Neural cell (in vitro differentiated cells): ENCODE results near the gene CFDP1. TPM values are rescaled to one million over a fixed set of nuclear protein-coding genes. Genes with fewer than 3 reads are reported as not detected.

Experiments
- H2AFZ ChIP-seq: fragments of 200-600, 300-800 bp; sonication (generic), shearing (Covaris generic); 2 replicates; pipeline ENCODE4 v1.6.0; 2014; ENCODE audit warnings: low read depth, mild to moderate bottlenecking, antibody characterized with exemption, low read length, moderate library complexity
- H3F3A ChIP-seq: fragments of 200-600 bp; shearing (Covaris generic); 2 replicates; pipeline ENCODE4 v1.6.1; 2016; ENCODE audit warnings: mild to moderate bottlenecking, moderate library complexity, mixed read lengths, antibody characterized with exemption, low read length; ENCODE audit not compliant: insufficient read depth, poor library complexity, severe bottlenecking
- H3K27ac ChIP-seq: fragments of 200-600, 300-800 bp; sonication (generic), shearing (Covaris generic); 2 replicates; pipeline ENCODE4 v1.5.1; 2014; ENCODE audit warnings: mild to moderate bottlenecking, low read length, moderate library complexity
- H3K27me3 ChIP-seq: fragments of 300-800, 200-600 bp; sonication (generic), shearing (Covaris generic); 2 replicates; pipeline ENCODE4 v1.6.0; 2014; ENCODE audit warnings: mild to moderate bottlenecking, low read depth, low read length, moderate library complexity; ENCODE audit not compliant: insufficient read depth
- H3K36me3 ChIP-seq: fragments of 300-800, 200-600 bp; sonication (generic), shearing (Covaris generic); 2 replicates; pipeline ENCODE4 v1.5.1; 2014; ENCODE audit warnings: mild to moderate bottlenecking, antibody characterized with exemption, low read length, moderate library complexity; ENCODE audit not compliant: insufficient read depth
- H3K4me2 ChIP-seq: fragments of 300-800, 200-600 bp; sonication (generic), shearing (Covaris generic); 2 replicates; pipeline ENCODE4 v1.6.0; 2014; ENCODE audit warnings: mild to moderate bottlenecking, low read length
- H3K4me3 ChIP-seq: fragments of 300-800, 200-600 bp; sonication (generic), shearing (Covaris generic); 2 replicates; pipeline ENCODE4 v1.5.1; 2014; ENCODE audit warnings: mild to moderate bottlenecking, low read length, moderate library complexity
- H3K79me2 ChIP-seq: fragments of 200-600 bp; shearing (Covaris generic); replicated peaks from 2 replicates; pipeline ENCODE4 v1.6.0; 2014; ENCODE audit warnings: mild to moderate bottlenecking, low read length, moderate library complexity; ENCODE audit not compliant: insufficient read depth
- H3K9ac ChIP-seq: fragments of 300-800, 200-600 bp; sonication (generic), shearing (Covaris generic); 2 replicates; pipeline ENCODE4 v1.6.1; 2016; ENCODE audit warnings: mild to moderate bottlenecking, low read length, mixed read lengths
- H3K9me2 ChIP-seq: fragments of 200-600 bp; shearing (Covaris generic); 2 replicates; pipeline ENCODE4 v1.6.1; 2016; ENCODE audit warnings: mild to moderate bottlenecking, low read length, mixed read lengths; ENCODE audit not compliant: insufficient read depth
- H3K9me3 ChIP-seq: fragments of 200-600, 300-800 bp; sonication (generic), shearing (Covaris generic); 2 replicates; pipeline ENCODE4 v1.6.1; 2016; ENCODE audit warnings: mild to moderate bottlenecking, mixed run types, low read length, moderate library complexity, mixed read lengths
- H4K20me1 ChIP-seq: fragments of 200-600 bp; shearing (Covaris generic); 2 replicates; pipeline ENCODE4 v1.6.1; 2016; ENCODE audit warnings: mild to moderate bottlenecking, mixed run types; ENCODE audit not compliant: insufficient read depth
- EP300 ChIP-seq: fragments of 450-650 bp; conservative IDR thresholded peaks from 2 replicates; pipeline ENCODE4 v1.6.1; 2014; ENCODE audit warnings: antibody characterized with exemption, mild to moderate bottlenecking, moderate library complexity; ENCODE audit not compliant: poor library complexity, severe bottlenecking
- EZH2 ChIP-seq: fragments of 200-600, 300-800 bp; shearing (Covaris generic), sonication (generic); IDR thresholded peaks from 2 replicates; pipeline ENCODE4 v1.6.1; 2014; ENCODE audit warnings: antibody characterized with exemption, low read length, borderline replicate concordance, mild to moderate bottlenecking; ENCODE audit not compliant: insufficient read depth, poor library complexity, severe bottlenecking
- MXI1 ChIP-seq: fragments of 450-650 bp; conservative IDR thresholded peaks from 2 replicates; pipeline ENCODE4 v1.6.1; 2014; ENCODE audit warnings: antibody characterized with exemption, mild to moderate bottlenecking; ENCODE audit not compliant: poor library complexity, severe bottlenecking
- POLR2AphosphoS5 ChIP-seq: IDR thresholded peaks from 2 replicates; pipeline ENCODE4 v1.6.1; 2012
- RAD21 ChIP-seq: fragments of 450-650 bp; conservative IDR thresholded peaks from 2 replicates; pipeline ENCODE4 v1.6.1; 2014; ENCODE audit warnings: antibody characterized with exemption, mild to moderate bottlenecking, moderate library complexity
- SMC3 ChIP-seq: fragments of 450-650 bp; conservative IDR thresholded peaks from 2 replicates; pipeline ENCODE4 v1.6.1; 2014; ENCODE audit warnings: antibody characterized with exemption, mild to moderate bottlenecking, moderate library complexity; ENCODE audit not compliant: poor library complexity
- TAF1 ChIP-seq: IDR thresholded peaks from 2 replicates; pipeline ENCODE4 v1.6.1; 2012; ENCODE audit warnings: low read depth
- polyA plus RNA-seq: library from polyadenylated mRNA; depleted of rRNA; stranded (reverse); fragments of >200 nt; gene quantifications from 2 replicates; pipeline ENCODE4 v1.2.3, GENCODE V29; 2014
- TF ChIP-seq, protein P1 (sequence below): fragments of 450-650 bp; IDR thresholded peaks from 2 replicates; pipeline ENCODE4 v1.5.1; 2014; ENCODE audit warnings: antibody characterized with exemption, mild to moderate bottlenecking, moderate library complexity; ENCODE audit not compliant: poor library complexity, severe bottlenecking
- TF ChIP-seq, protein P2 (sequence below): IDR thresholded peaks from 2 replicates; pipeline ENCODE4 v1.6.1; 2012; ENCODE audit warnings: borderline replicate concordance

Gene CFDP1
- polyA plus RNA-seq, 1 donor from 2014 or later, result 201 TPM

DNA sequence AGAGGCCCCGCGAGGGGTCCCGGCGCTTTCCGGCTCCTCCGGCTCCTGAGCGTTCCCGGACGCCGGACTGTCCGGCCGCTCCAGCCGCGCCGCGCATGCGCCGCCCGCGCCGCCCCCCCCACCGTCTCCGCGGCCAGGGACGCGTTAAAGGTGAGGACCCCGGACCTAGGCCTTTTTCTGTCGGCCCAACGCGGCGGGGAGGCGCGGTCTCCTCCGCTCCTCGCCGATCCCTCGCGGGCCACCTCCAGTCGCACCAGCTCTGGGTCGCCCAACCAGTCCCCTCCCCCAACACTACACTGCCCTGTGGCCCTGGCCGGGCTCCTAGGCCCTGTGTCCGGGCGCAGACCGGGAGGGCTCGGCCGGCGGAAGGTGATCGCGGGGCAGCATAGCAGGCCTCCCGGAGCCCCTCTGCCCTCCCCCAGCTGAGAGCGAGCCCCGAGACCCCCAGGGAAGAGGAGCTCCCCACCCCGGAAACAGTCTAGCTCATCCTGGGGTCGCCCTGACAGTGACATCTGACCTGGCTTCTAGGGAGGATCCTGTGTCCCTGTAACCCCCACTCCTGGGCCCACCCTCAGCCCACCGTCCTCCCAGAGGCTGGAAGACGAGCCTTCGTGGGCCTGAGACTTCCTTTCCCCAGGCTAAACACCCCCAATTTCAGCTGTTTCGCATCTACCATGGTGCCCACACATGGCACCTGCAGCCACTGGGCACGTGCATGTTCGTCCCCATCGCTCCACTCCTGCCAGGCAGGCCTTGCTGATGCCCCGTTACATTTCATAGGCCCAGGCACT, 167.2 kb downstream of the CFDP1 start:
- Histone ChIP-seq H3K9me3 (no peaks in the 10 kb centered on the region), H3K9ac (peak overlapping the region; percentile 94), H3F3A (no peaks in the 10 kb centered on the region), H3K4me3 (peak overlapping the region; percentile 95), H3K4me2 (peak overlapping the region; percentile 51), H3K27me3 (no peaks in the 10 kb centered on the region), H2AFZ (peak overlapping the region; percentile 90), H3K27ac (peak overlapping the region; percentile 60), H4K20me1 (no peaks in the 10 kb centered on the region), H3K36me3 (no peaks in the 10 kb centered on the region), H3K9me2 (no peaks in the 10 kb centered on the region), H3K79me2 (peaks cover 48% of the 10 kb centered on the region)
- TF ChIP-seq EP300 (no peak), POLR2AphosphoS5 (peak; percentile 70), RAD21 (no peak), SMC3 (peak; percentile 36), TAF1 (no peak), MXI1 (peak; percentile 38), EZH2 (no peak)

DNA sequence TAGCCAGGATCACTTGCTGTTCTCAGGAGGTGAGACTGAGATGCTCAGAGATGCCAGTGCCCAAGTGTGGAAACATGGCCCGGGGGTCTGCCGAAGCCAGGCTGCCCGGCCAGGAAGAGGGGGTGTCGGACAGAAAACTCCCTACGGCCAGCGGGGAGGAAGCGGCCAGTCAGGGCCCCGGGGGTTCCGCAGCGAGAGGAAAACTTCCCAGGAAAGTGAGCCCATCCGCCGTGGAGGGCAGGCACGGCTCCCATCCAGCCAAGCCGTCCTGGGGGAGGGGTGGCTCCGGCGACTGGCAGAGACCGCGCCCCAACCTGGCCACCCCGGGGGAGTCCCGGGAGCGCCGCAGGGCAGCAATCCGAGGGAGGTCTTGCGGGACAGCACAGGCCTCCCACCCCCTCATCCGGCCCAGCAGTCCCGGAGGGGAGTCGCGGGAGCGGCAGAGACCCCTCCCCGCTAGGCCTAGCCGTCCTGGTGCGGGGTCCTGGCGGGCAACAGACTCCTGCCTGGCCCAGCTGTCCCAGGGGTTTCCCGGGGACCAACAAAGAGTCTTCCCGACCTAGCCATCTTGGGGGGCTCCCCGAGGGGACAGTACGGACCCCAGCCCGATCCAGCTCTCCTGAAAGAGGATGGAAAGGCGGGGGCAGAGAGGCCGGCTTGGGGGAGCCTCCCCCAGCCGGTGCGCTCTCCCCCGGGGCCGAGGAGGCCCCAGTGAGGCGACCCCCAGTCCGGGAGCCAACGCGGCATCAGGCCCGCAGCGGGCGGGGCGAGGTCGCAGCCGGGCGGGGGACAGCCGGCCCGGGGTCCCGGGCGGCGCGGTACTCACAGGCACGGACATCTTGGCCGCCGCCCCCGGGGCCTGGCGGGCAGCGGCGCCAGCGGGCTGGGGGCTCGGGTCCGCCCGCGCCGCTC, 168.0 kb downstream of the CFDP1 start:
- Histone ChIP-seq H3K27me3 (no peaks in the 10 kb centered on the region), H3K4me3 (peak overlapping the region; percentile 95), H2AFZ (peak overlapping the region; percentile 73), H3F3A (no peaks in the 10 kb centered on the region), H3K4me2 (peak overlapping the region; percentile 78), H4K20me1 (no peaks in the 10 kb centered on the region), H3K36me3 (no peaks in the 10 kb centered on the region), H3K79me2 (peaks cover 54% of the 10 kb centered on the region), H3K9me3 (no peaks in the 10 kb centered on the region), H3K9ac (peak overlapping the region; percentile 94), H3K9me2 (no peaks in the 10 kb centered on the region), H3K27ac (peak overlapping the region; percentile 42)
- no peak for TF ChIP-seq RAD21
- no peak for TF ChIP-seq EZH2
- TF ChIP-seq POLR2AphosphoS5, result no peak
- TF ChIP-seq, protein P1, sequence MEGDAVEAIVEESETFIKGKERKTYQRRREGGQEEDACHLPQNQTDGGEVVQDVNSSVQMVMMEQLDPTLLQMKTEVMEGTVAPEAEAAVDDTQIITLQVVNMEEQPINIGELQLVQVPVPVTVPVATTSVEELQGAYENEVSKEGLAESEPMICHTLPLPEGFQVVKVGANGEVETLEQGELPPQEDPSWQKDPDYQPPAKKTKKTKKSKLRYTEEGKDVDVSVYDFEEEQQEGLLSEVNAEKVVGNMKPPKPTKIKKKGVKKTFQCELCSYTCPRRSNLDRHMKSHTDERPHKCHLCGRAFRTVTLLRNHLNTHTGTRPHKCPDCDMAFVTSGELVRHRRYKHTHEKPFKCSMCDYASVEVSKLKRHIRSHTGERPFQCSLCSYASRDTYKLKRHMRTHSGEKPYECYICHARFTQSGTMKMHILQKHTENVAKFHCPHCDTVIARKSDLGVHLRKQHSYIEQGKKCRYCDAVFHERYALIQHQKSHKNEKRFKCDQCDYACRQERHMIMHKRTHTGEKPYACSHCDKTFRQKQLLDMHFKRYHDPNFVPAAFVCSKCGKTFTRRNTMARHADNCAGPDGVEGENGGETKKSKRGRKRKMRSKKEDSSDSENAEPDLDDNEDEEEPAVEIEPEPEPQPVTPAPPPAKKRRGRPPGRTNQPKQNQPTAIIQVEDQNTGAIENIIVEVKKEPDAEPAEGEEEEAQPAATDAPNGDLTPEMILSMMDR, result no peak
- TF ChIP-seq MXI1, result no peak
- TF ChIP-seq EP300, result no peak
- TF ChIP-seq TAF1, result no peak
- TF ChIP-seq, protein P2, sequence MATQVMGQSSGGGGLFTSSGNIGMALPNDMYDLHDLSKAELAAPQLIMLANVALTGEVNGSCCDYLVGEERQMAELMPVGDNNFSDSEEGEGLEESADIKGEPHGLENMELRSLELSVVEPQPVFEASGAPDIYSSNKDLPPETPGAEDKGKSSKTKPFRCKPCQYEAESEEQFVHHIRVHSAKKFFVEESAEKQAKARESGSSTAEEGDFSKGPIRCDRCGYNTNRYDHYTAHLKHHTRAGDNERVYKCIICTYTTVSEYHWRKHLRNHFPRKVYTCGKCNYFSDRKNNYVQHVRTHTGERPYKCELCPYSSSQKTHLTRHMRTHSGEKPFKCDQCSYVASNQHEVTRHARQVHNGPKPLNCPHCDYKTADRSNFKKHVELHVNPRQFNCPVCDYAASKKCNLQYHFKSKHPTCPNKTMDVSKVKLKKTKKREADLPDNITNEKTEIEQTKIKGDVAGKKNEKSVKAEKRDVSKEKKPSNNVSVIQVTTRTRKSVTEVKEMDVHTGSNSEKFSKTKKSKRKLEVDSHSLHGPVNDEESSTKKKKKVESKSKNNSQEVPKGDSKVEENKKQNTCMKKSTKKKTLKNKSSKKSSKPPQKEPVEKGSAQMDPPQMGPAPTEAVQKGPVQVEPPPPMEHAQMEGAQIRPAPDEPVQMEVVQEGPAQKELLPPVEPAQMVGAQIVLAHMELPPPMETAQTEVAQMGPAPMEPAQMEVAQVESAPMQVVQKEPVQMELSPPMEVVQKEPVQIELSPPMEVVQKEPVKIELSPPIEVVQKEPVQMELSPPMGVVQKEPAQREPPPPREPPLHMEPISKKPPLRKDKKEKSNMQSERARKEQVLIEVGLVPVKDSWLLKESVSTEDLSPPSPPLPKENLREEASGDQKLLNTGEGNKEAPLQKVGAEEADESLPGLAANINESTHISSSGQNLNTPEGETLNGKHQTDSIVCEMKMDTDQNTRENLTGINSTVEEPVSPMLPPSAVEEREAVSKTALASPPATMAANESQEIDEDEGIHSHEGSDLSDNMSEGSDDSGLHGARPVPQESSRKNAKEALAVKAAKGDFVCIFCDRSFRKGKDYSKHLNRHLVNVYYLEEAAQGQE, result no peak
- no peak for TF ChIP-seq SMC3
